HG02588 (cell line): ENCODE results near the gene ARHGAP9.
"Not testable (repeated sequence)": the region's sequence is repeated elsewhere in the genome, so short reads cannot be mapped to it uniquely, and the experiment has no call there.

Experiments
- ATAC-seq: cut with Tn5 transposase; IDR thresholded peaks from one replicate; pipeline ENCODE4 v1.9.1; 2021; ENCODE audit warnings: mild to moderate bottlenecking, moderate library complexity; ENCODE audit not compliant: unreplicated experiment

ARHGAP9 gene

DNA sequence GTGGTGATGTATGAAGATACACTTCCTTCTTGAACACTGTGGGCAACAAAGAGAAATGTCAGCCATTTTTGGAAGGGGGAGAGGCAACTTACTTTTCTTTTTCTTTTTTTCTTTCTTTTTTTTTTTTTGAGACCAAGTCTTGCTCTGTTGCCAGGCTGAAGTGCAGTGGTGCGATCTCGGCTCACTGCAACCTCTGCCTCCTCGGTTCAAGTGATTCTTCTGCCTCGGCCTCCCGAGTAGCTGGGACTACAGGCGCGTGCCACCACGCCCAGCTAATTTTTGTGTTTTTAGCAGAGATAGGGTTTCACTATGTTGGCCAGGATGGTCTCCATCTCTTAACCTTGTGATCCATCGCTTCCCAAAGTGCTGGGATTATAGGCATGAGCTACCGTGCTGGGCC lies 38.1 kb upstream of the ARHGAP9 start:
- ATAC-seq = not testable (repeated sequence)

GRCh38 chr12:57517187-57517586 lies 37.5 kb upstream of the ARHGAP9 start:
- ATAC-seq = no peak

DNA sequence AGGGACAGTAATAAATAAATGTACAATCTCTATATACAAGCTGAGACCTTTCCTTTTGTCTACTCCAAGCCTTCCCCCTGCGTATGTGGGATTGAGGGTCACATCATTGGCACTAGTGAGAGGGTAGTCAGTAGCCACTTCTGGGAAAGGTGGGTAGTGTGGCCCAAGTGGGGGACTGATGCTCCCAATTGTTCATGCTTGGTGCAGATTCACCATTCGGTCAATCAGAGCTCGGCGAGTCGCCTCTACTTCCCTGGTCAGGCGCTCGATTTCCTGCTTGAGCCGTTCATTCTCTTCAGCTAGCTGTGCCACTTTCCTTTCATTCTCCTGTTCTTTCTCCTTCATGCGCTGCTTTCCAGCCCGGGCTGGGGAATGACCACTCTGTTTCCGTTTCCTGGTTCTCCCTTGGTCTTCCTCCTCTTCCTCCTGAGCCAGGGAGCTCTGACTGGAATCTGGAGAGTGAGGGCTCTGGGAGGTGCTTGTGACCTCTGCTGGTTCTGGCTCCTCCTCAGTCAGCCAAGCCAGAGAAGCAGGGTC lies 37.0 kb upstream of the ARHGAP9 start:
- ATAC-seq = no peak

DNA sequence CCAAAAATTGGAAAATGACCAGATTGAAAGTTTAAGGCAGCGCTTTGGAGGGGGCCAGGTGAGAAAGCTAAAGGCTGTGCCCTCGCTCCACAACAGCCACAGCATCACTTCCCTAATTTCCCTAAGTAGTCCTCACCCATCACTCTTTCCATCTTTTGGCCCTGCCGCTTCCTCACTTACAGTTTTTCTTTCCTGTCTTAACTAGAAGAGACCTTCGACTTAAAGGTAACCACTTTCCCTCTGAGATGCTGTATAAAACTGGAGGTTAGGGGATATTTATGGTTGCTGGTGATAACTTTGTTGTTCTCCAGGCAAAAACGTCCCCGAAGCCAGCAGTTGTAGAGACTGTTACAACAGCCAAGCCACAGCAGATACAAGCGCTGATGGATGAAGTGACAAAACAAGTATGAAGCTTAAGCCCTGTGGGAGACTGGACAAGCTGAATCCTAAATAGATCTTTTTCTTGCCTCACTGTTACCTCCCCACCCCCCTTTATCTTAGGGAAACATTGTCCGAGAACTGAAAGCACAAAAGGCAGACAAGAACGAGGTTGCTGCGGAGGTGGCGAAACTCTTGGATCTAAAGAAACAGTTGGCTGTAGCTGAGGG lies 36.4 kb upstream of the ARHGAP9 start:
- no peak for ATAC-seq

GRCh38 chr12:57515408-57515933 lies 35.8 kb upstream of the ARHGAP9 start:
- no peak for ATAC-seq

DNA sequence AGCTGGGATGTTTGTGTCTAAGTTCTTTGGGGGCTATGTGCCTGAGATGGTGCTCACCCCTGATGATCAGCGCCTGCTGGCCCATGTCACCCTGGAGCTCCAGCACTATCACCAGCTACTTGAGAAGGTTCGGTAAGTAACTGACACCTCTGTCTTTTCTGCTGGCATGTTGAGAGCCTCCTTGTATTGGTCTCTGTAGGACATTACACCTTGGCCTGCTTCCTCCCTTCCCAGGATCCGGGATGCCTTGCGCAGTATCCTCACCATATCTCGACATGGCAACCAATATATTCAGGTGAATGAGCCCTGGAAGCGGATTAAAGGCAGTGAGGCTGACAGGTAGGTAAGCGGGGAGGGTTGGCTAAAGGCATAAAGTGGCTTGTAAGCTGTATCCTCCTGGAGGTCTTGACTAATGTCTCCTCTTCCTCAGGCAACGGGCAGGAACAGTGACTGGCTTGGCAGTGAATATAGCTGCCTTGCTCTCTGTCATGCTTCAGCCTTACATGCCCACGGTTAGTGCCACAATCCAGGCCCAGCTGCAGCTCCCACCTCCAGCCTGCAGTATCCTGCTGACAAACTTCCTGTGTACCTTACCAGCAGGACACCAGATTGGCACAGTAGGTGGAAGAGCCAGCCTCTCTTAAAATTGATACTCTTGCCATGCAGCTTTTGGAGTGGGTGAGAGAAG lies 35.2 kb upstream of the ARHGAP9 start:
- ATAC-seq = no peak

- not testable (repeated sequence) for ATAC-seq
Measured at GRCh38 chr12:57514246-57514645, 34.6 kb upstream of the ARHGAP9 start.

- ATAC-seq = not testable (repeated sequence)
Measured at GRCh38 chr12:57513677-57514076, 34.0 kb upstream of the ARHGAP9 start.

- ATAC-seq = no peak
Measured at GRCh38 chr12:57513266-57513665, 33.6 kb upstream of the ARHGAP9 start.

DNA sequence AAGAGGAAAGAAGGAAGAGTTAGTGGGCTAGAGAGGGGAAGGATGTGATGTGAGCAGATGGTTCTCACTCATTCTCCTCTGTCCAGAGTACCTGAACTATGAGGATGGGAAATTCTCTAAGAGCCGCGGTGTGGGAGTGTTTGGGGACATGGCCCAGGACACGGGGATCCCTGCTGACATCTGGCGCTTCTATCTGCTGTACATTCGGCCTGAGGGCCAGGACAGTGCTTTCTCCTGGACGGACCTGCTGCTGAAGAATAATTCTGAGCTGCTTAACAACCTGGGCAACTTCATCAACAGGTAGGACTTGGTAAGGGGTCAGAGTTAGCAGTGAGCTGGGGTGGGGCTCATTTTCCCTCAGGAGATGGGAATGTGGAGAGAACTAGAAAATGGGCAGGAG lies 33.0 kb upstream of the ARHGAP9 start:
- no peak for ATAC-seq

DNA sequence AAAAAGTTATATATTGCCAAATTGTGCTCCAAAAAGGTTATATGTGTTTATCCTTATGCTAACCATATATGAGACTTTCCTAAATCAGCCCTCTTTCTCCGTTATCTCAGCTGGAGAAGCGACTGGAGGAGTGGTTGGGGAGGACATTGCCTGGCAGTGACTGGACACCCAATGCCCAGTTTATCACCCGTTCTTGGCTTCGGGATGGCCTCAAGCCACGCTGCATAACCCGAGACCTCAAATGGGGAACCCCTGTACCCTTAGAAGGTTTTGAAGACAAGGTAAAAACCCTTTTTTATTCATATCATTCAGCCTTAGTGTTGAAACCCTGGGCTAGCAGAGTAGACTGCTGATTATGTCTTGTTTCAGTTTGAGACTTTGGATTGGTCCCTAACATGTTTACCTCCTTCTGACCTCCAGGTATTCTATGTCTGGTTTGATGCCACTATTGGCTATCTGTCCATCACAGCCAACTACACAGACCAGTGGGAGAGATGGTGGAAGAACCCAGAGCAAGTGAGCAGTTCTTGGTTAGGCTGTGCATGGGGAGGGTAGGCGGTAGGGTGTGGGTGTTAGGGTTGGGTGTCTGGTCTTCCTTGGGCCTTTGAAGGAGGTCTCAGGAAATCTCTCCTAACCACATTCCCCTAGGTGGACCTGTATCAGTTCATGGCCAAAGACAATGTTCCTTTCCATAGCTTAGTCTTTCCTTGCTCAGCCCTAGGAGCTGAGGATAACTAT lies 32.1 kb upstream of the ARHGAP9 start:
- no peak for ATAC-seq

DNA sequence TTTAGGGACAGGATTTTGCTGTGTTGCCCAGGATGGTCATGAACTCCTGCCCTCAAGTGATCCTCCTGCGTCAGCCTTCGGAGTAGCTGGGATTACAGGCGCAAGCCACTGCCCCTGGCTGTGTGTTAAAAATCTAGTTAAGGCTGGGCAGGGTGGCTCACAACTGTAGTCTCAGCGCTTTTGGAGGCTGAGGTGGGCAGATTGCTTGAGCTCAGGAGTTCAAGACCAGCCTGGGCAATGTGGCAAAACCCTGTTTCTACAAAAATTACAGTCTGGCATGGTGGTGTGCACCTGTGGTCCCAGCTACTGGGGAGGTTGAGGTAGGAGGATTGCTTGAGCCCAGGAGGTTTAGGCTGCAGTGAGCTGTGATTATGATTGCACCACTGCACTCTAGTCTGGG lies 31.5 kb upstream of the ARHGAP9 start:
- no peak for ATAC-seq

DNA sequence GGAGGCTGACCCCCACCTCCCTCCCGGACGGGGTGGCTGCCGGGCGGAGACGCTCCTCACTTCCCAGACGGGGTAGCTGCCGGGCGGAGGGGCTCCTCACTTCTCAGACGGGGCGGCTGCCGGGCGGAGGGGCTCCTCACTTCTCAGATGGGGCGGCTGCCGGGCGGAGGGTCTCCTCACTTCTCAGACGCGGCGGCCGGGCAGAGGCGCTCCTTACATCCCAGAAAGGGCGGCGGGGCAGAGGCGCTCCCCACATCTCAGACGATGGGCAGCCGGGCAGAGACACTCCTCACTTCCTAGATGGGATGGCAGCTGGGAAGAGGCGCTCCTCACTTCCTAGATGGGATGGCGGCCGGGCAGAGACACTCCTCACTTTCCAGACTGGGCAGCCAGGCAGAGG lies 28.1 kb upstream of the ARHGAP9 start:
- not testable (repeated sequence) for ATAC-seq

DNA sequence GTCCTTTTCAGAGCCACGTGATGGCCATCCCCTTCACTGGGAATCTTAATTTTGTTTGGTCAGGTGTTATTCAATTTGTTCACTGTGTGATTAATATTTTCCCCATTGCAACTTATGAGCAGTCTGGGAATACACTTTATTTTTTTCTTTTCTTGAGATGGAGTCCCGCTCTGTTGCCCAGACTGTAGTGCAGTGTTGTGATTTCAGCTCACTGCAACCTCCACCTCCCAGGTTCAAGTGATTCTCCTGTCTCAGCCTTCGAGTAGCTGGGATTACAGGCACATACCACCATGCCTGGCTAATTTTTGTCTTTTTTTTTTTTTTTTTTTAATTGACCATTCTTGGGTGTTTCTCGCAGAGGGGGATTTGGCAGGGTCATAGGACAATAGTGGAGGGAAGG lies 26.9 kb upstream of the ARHGAP9 start:
- not testable (repeated sequence) for ATAC-seq

GRCh38 chr12:57502311-57502969 lies 22.8 kb upstream of the ARHGAP9 start:
- ATAC-seq = not testable (repeated sequence)

DNA sequence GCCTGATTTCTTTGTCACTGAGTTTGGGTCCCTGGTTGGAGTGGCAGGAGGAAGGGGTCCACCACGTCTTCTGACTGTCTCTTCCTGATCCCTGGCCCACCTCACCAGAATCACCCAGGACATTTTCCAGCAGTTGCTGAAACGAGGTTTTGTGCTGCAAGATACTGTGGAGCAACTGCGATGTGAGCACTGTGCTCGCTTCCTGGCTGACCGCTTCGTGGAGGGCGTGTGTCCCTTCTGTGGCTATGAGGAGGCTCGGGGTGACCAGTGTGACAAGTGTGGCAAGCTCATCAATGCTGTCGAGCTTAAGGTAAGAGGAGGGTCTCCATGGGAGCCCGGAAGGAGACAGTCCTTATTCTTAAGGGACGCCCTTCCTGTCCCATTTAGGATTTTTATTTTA lies 20.5 kb upstream of the ARHGAP9 start:
- no peak for ATAC-seq

DNA sequence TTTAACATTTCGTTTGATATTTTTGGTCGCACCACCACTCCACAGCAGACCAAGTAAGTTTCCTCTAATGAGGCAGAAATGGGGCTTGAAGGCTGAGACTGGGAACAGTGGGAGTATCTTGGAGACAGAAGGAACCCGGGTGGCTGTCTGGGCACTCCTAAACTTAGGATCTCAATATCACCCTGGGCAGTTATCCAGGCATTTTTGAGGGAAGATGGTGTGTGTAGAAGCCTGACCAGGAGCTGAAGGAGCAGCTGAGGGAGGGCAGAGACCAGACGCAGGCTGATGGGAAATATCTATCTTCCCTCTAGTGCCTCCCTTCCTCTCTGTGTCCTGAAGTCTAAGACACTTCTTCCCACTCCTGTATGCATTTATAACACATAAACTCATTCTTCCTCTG lies 18.9 kb upstream of the ARHGAP9 start:
- ATAC-seq = no peak

- no peak for ATAC-seq
Measured at GRCh38 chr12:57498132-57498502, 18.5 kb upstream of the ARHGAP9 start.

DNA sequence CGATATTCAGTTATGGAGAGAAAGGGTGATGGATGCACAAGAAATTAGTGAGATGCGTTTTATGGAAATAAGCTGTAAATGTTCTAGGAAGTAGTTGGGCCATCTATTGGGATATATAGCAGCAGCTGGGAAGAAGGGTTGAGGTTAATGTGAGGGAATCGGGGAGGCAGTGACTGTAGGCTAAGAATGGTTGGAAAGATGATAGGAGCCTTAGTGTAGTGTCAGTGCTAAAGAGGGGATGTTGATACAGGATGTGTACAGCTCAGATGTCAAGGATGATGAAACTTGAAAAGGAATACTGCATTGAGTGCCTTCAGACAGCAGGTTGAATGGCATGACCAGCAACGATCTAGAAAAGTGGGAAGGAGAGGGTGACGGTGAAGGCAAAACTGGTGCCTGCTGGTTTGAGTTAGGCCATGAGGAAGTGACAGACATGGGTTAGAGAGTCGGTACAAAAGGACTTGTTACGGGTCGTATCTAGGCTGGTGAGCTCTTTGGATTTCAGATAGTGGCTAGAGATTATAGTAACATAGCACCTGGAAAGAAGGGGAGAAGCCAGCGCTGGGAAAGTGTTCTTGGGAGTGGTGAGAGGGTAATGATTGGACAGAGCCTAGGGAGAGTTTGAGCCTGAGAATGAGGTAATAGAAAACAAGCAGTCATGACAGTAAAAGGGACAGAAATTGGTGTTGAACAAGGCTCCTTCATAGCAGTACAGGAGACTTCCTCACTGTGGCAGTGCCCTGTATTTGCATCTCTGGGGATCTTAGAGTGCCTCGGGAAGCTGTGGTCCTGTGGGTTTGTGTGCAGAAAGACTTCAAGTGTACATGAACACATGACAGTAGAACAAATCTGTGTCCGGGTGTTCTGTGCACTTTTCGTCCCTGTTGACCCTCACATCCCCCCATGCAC lies 17.8 kb upstream of the ARHGAP9 start:
- no peak for ATAC-seq

DNA sequence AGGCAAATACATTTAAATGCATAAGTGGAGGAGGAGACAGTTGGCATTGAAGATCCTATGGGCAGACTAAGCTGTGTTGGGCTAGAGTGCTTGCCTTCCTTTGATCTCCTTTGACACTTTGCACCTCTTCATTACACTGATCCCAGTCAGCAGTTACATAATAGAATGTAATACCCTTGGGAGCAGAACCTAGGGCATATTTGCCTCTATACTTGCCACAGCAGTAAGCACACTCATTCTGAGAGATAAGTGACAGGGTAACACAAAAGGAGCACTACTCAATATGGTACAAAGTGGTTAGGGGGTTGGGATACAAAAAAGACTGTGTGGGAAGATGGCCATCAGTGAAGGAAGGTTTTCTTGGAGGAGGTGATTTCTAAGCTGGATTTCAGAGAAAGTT lies 17.2 kb upstream of the ARHGAP9 start:
- no peak for ATAC-seq
